Smooth muscle cell (in vitro differentiated cells): ENCODE measurements around the gene COL16A1. TPM values are rescaled to one million over a fixed set of nuclear protein-coding genes. Genes with fewer than 3 reads are reported as not detected.

ENCODE experiments used
- DNase-seq: peaks from one replicate; lab custom pipeline; 2025; ENCODE audit not compliant: unreplicated experiment; lab: John Stamatoyannopoulos, UW
- H2AFZ ChIP-seq: fragments of 200-600 bp; sonication (generic); 2 replicates; pipeline ENCODE4 v1.6.0; 2016; ENCODE audit warnings: antibody characterized with exemption, low read depth, mild to moderate bottlenecking
- H3F3A ChIP-seq: fragments of 200-600 bp; sonication (generic); 2 replicates; pipeline ENCODE4 v1.6.0; 2017; ENCODE audit warnings: antibody characterized with exemption, low read depth
- H3K27ac ChIP-seq: fragments of 200-600 bp; sonication (generic); 2 replicates; pipeline ENCODE4 v1.5.1; 2016; ENCODE audit warnings: low read depth, mild to moderate bottlenecking
- H3K27me3 ChIP-seq: fragments of 200-600 bp; sonication (generic); 2 replicates; pipeline ENCODE4 v1.6.1; 2016; ENCODE audit warnings: low read depth, mild to moderate bottlenecking
- H3K36me3 ChIP-seq: fragments of 200-600 bp; sonication (generic); 2 replicates; pipeline ENCODE4 v1.5.1; 2016; ENCODE audit warnings: low read depth
- H3K4me1 ChIP-seq: fragments of 200-600 bp; sonication (generic); 2 replicates; pipeline ENCODE4 v1.5.1; 2016; ENCODE audit warnings: low read depth
- H3K4me2 ChIP-seq: fragments of 200-600 bp; sonication (generic); 2 replicates; pipeline ENCODE4 v1.6.0; 2016; ENCODE audit warnings: mild to moderate bottlenecking
- H3K4me3 ChIP-seq: fragments of 200-600 bp; sonication (generic); 2 replicates; pipeline ENCODE4 v1.5.1; 2016; ENCODE audit warnings: mild to moderate bottlenecking
- H3K79me2 ChIP-seq: fragments of 200-600 bp; sonication (generic); 2 replicates; pipeline ENCODE4 v1.6.0; 2016; ENCODE audit warnings: low read depth, mild to moderate bottlenecking
- H3K9ac ChIP-seq: fragments of 200-600 bp; sonication (generic); 2 replicates; pipeline ENCODE4 v1.6.0; 2016; ENCODE audit warnings: low read depth
- H3K9me3 ChIP-seq: fragments of 200-600 bp; sonication (generic); replicated peaks from 2 replicates; pipeline ENCODE4 v1.5.1; 2016; ENCODE audit warnings: low read depth
- H4K20me1 ChIP-seq: fragments of 200-600 bp; sonication (generic); 2 replicates; pipeline ENCODE4 v1.6.0; 2016; ENCODE audit warnings: low read depth
- WGBS: methylation state at CpG from one replicate; pipeline ENCODE4 v1.1.7; 2016; ENCODE audit warnings: low lambda C conversion rate; 5-methylcytosine and 5-hydroxymethylcytosine counted together
- polyA plus RNA-seq: library from polyadenylated mRNA; unstranded; fragments of >200 nt; fragmentation: Nextera tagmentation; extraction: Ambion mirVana; gene quantifications from 2 replicates; pipeline ENCODE4 v1.2.1, GENCODE V29; 2016
- total RNA-seq: library from RNA; depleted of rRNA; stranded (reverse); fragments of >200 nt; gene quantifications from 2 replicates; pipeline ENCODE4 v1.2.3, GENCODE V29; 2014
- TF ChIP-seq, protein P1 (sequence below): fragments of 200-600 bp; sonication (generic); IDR thresholded peaks from 2 replicates; pipeline ENCODE4 v1.5.1; 2017; ENCODE audit warnings: borderline replicate concordance, mild to moderate bottlenecking, antibody characterized with exemption; ENCODE audit not compliant: insufficient read depth, poor library complexity, severe bottlenecking

The COL16A1 gene
- total and polyA plus RNA-seq, 2 experiments from 2014 or later, result 67.3 to 152 TPM

GRCh38 chr1:31702836-31703404 lies 897 bp downstream of the COL16A1 start:
- peak overlapping the region; percentile 89 for H3K4me2 ChIP-seq
- peak overlapping the region; percentile 57 for H3K4me3 ChIP-seq
- peak overlapping the region; percentile 93 for H3K27ac ChIP-seq
- TF ChIP-seq, protein P1, sequence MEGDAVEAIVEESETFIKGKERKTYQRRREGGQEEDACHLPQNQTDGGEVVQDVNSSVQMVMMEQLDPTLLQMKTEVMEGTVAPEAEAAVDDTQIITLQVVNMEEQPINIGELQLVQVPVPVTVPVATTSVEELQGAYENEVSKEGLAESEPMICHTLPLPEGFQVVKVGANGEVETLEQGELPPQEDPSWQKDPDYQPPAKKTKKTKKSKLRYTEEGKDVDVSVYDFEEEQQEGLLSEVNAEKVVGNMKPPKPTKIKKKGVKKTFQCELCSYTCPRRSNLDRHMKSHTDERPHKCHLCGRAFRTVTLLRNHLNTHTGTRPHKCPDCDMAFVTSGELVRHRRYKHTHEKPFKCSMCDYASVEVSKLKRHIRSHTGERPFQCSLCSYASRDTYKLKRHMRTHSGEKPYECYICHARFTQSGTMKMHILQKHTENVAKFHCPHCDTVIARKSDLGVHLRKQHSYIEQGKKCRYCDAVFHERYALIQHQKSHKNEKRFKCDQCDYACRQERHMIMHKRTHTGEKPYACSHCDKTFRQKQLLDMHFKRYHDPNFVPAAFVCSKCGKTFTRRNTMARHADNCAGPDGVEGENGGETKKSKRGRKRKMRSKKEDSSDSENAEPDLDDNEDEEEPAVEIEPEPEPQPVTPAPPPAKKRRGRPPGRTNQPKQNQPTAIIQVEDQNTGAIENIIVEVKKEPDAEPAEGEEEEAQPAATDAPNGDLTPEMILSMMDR, result no peak
- no peaks in the 10 kb centered on the region for H3K36me3 ChIP-seq
- peaks cover 24% of the 10 kb centered on the region for H3K4me1 ChIP-seq
- H3F3A ChIP-seq, result peaks cover 39% of the 10 kb centered on the region
- WGBS, result 70% methylated on average over 8 of the region's 8 CpGs
- H4K20me1 ChIP-seq, result no peaks in the 10 kb centered on the region
- H3K27me3 ChIP-seq, result no peaks in the 10 kb centered on the region
- no peak overlapping the region for H2AFZ ChIP-seq
- peaks cover 42% of the 10 kb centered on the region for H3K79me2 ChIP-seq
- DNase-seq, result no peak
- no peaks in the 10 kb centered on the region for H3K9me3 ChIP-seq
- peak overlapping the region; percentile 80 for H3K9ac ChIP-seq

DNA sequence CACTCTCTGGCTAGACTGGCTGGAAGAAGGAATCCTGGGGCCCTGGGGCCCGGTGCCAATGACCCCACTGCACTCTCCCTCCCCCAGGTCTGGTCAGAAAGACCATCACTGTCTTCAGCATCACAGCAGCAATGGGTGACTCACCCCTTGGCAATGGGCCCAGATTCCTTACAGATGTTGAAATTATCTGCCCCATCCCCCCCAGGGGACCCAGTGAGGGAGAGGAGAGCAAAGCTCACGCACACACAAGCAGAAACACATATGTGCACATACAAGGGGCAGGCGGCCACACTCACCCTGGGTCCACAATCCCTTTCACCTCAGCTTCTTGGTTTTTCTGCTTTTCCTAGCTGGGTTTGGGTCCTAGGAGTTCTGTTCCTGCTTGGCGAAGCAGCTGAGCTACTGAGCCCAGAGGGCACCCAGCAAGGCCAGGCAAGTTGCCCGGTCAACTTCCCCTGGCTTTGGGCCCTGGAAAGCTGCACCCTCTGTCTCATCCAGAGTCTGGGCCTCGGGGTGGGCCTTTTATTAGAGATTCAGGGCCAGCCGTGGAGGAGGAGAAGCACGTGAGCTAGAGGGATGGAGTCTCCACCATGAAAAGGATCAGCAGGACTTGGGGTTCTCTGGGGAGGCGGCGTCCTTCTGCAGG lies 2.6 kb downstream of the COL16A1 start:
- no peak overlapping the region for H2AFZ ChIP-seq
- DNase-seq, result peak; percentile 78
- peaks cover 42% of the 10 kb centered on the region for H3K79me2 ChIP-seq
- peaks cover 19% of the 10 kb centered on the region for H3K4me1 ChIP-seq
- no peaks in the 10 kb centered on the region for H4K20me1 ChIP-seq
- H3K36me3 ChIP-seq, result no peaks in the 10 kb centered on the region
- peak overlapping the region; percentile 93 for H3K27ac ChIP-seq
- H3K9ac ChIP-seq, result peak overlapping the region; percentile 77
- no peaks in the 10 kb centered on the region for H3K27me3 ChIP-seq
- H3F3A ChIP-seq, result peaks cover 32% of the 10 kb centered on the region
- no peaks in the 10 kb centered on the region for H3K9me3 ChIP-seq
- TF ChIP-seq, protein P1, result no peak
- WGBS, result 34% methylated on average over 10 of the region's 10 CpGs
- no peak overlapping the region for H3K4me3 ChIP-seq
- H3K4me2 ChIP-seq, result peak overlapping the region; percentile 89

DNA sequence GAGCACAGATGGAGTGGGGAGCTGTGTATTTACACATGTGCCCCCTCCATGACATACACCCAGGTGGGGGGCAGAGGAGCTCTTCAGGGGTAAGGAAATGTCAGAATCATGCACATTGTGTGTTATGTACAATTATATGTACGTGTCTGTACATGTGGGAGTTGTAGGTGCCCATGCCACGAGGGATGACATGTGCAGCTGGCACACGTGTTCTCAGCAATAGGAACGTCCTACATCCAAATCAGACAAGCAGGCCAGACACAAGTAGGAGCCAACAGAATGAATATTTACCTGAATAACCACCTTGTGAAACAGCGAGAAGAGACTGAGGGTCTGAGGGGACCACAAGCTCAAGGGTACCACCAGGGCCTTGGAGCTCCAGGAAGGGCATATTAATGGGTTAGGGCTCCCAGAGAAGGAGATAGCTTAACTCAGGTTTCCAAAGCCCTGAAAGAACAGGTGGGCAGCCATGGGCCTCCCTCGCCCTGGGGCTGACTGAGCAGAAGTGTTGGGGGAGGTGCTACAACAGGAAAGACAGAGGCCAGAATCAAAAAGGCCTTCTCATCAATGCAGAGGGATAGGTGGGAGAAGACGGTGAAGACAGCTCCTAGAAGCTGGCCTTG lies 3.2 kb downstream of the COL16A1 start:
- H3K27ac ChIP-seq, result peak overlapping the region; percentile 93
- no peaks in the 10 kb centered on the region for H3K9me3 ChIP-seq
- peak overlapping the region; percentile 89 for H3K4me2 ChIP-seq
- no peak overlapping the region for H3K4me3 ChIP-seq
- no peak for DNase-seq
- H3K27me3 ChIP-seq, result no peaks in the 10 kb centered on the region
- WGBS, result 72% methylated on average over 7 of the region's 7 CpGs
- no peak overlapping the region for H2AFZ ChIP-seq
- peaks cover 32% of the 10 kb centered on the region for H3F3A ChIP-seq
- H3K9ac ChIP-seq, result peak overlapping the region; percentile 5
- H3K36me3 ChIP-seq, result no peaks in the 10 kb centered on the region
- peaks cover 19% of the 10 kb centered on the region for H3K4me1 ChIP-seq
- H3K79me2 ChIP-seq, result peaks cover 42% of the 10 kb centered on the region
- TF ChIP-seq, protein P1, result no peak
- H4K20me1 ChIP-seq, result no peaks in the 10 kb centered on the region
